K562 (cell line): ENCODE results near the gene ARHGAP18. TPM values are rescaled to one million over a fixed set of nuclear protein-coding genes. Genes with fewer than 3 reads are reported as not detected.
A peak's percentile ranks its signal among the peaks of the same experiment; 100 is the strongest.

ENCODE experiments used
- ATAC-seq: fragments of 200-7000 bp; cut with Tn5 transposase; 3 replicates; pipeline ENCODE4 v1.9.1; 2020; ENCODE audit warnings: moderate library complexity
- BruUV-seq: library from RNA; stranded (reverse); fragments of 400-500 nt; replicated peaks from 2 replicates; lab custom pipeline; 2021; lab: Mats Ljungman, UMichigan
- CTCF ChIA-PET: fragments of 300-600 bp; formaldehyde crosslinking; extraction: SDS; loops from one replicate; lab custom pipeline; 2021; ENCODE audit warnings: low intra/inter-chr PET ratio; lab: Yijun Ruan, JAX
- POLR2A ChIA-PET: fragments of 300-600, 350-650 bp; sonication (Branson Sonifier 250); formaldehyde crosslinking; extraction: SDS; loops from one replicate; lab custom pipeline; 2021; ENCODE audit warnings: antibody characterized with exemption, inconsistent platforms; lab: Yijun Ruan, JAX
- DNase-seq, 4 experiments: peaks; one replicate each; pipeline versions ENCODE4 v3.0.0 to v3.0.0-alpha.2; 2011 to 2018; ENCODE audit warnings: low spot score in 3 of 4, mixed read lengths in 3 of 4; ENCODE audit errors: extremely low read depth in 1 of 4
- FAIRE-seq: peaks from 2 replicates; lab custom pipeline; 2011; peaks lifted over from hg19 to GRCh38; lab: Jason Lieb, UNC
- H2AFZ ChIP-seq: 2 replicates; pipeline ENCODE4 v1.6.0; 2011; ENCODE audit warnings: low read depth, low read length, control low read depth, inconsistent platforms
- H3K27ac ChIP-seq: fragments of 200-600 bp; 3 replicates; pipeline ENCODE4 v1.8.0; 2011; ENCODE audit warnings: low read depth, mild to moderate bottlenecking, control low read depth, inconsistent platforms, low read length, moderate library complexity, mixed read lengths; ENCODE audit errors: extremely low read depth
- H3K27me3 ChIP-seq, 2 experiments: fragments of 300-600 bp in 1 of 2; 2 replicates in 1 of 2; 3 replicates in 1 of 2; pipeline versions ENCODE4 v1.6.0 to v1.8.0; 2011; ENCODE audit warnings: inconsistent platforms in 2 of 2, low read length in 2 of 2, mild to moderate bottlenecking in 1 of 2, mixed read lengths in 1 of 2, moderate library complexity in 1 of 2; ENCODE audit not compliant: control insufficient read depth in 2 of 2, insufficient read depth in 2 of 2
- H3K36me3 ChIP-seq: fragments of 300-600 bp; 3 replicates; pipeline ENCODE4 v1.8.0; 2011; ENCODE audit warnings: mild to moderate bottlenecking, low read length, inconsistent platforms; ENCODE audit not compliant: control insufficient read depth, insufficient read depth
- H3K4me1 ChIP-seq, 2 experiments: fragments of 200-600 bp in 1 of 2; replicated peaks in 1 of 2; 2 replicates in 1 of 2; 3 replicates in 1 of 2; pipeline versions ENCODE4 v1.5.1 to v1.8.0; 2011; ENCODE audit warnings: inconsistent platforms in 2 of 2, low read length in 2 of 2, mild to moderate bottlenecking in 1 of 2, mixed read lengths in 1 of 2, moderate library complexity in 1 of 2; ENCODE audit not compliant: control insufficient read depth in 2 of 2, insufficient read depth in 2 of 2
- H3K4me2 ChIP-seq: 2 replicates; pipeline ENCODE4 v1.6.1; 2011; ENCODE audit warnings: low read length, control low read depth, inconsistent platforms, mixed read lengths; ENCODE audit not compliant: insufficient read depth
- H3K4me3 ChIP-seq: fragments of 200-600 bp; sonication (generic), shearing (Covaris generic); 2 replicates; pipeline ENCODE4 v1.5.1; 2016; ENCODE audit warnings: control low read depth, inconsistent platforms
- H3K79me2 ChIP-seq: fragments of 200-600 bp; 3 replicates; pipeline ENCODE4 v1.8.0; 2011; ENCODE audit warnings: low read length, inconsistent platforms; ENCODE audit not compliant: control insufficient read depth, insufficient read depth
- H3K9ac ChIP-seq, 2 experiments: 2 replicates each; pipeline versions ENCODE4 v1.6.0 to v1.6.1; 2011; ENCODE audit warnings: low read depth in 2 of 2, low read length in 2 of 2, control low read depth in 1 of 2, inconsistent platforms in 1 of 2, mild to moderate bottlenecking in 1 of 2, mixed read lengths in 1 of 2; ENCODE audit not compliant: insufficient read depth in 1 of 2
- H3K9me1 ChIP-seq: one replicate; pipeline ENCODE4 v1.6.0; 2011; ENCODE audit warnings: inconsistent platforms, mild to moderate bottlenecking, low read length, moderate library complexity; ENCODE audit not compliant: control insufficient read depth, insufficient read depth
- H3K9me3 ChIP-seq: replicated peaks from 2 replicates; pipeline ENCODE4 v1.5.1; 2011; ENCODE audit warnings: low read depth, low read length, inconsistent platforms; ENCODE audit not compliant: control insufficient read depth, insufficient read depth
- H4K20me1 ChIP-seq: replicated peaks from 2 replicates; pipeline ENCODE4 v1.6.1; 2011; ENCODE audit warnings: low read length, inconsistent platforms, mixed read lengths; ENCODE audit not compliant: control insufficient read depth, insufficient read depth
- ARID1B ChIP-seq: fragments of 450-650 bp; IDR thresholded peaks from 2 replicates; pipeline ENCODE4 v1.6.1; 2016; ENCODE audit warnings: antibody characterized with exemption, mild to moderate bottlenecking, inconsistent platforms
- GTF2E2 ChIP-seq: fragments of 200-800 bp; sonication (Bioruptor generic); IDR thresholded peaks from 2 replicates; pipeline ENCODE4 v1.6.1; 2016; ENCODE audit warnings: missing genetic modification characterization, missing compliant biosample characterization
- HSF4 ChIP-seq: fragments of 250-450 bp; sonication (Bioruptor Pico); IDR thresholded peaks from 2 replicates; pipeline ENCODE4 v2.1.2; 2022; ENCODE audit warnings: mild to moderate bottlenecking, moderate library complexity, borderline replicate concordance
- MEIS2 ChIP-seq: fragments of 450-650 bp; IDR thresholded peaks from 2 replicates; pipeline ENCODE4 v1.6.1; 2014; ENCODE audit warnings: mild to moderate bottlenecking; ENCODE audit not compliant: partially characterized antibody
- NCOR1 ChIP-seq: fragments of 450-650 bp; IDR thresholded peaks from 2 replicates; pipeline ENCODE4 v1.6.1; 2016; ENCODE audit warnings: mild to moderate bottlenecking, moderate library complexity
- PBX2 ChIP-seq, 2 experiments: IDR thresholded peaks in 1 of 2; conservative IDR thresholded peaks in 1 of 2; 2 replicates each; pipeline ENCODE4 v1.6.1; 2016; ENCODE audit warnings: low read depth in 2 of 2, mild to moderate bottlenecking in 1 of 2, missing compliant biosample characterization in 1 of 2, missing genetic modification characterization in 1 of 2, moderate library complexity in 1 of 2
- PTBP1 ChIP-seq: fragments of 200-400 bp; formaldehyde crosslinking; IDR thresholded peaks from 2 replicates; pipeline ENCODE4 v1.6.1; 2017; ENCODE audit warnings: low read depth, low read length
- RFX7 ChIP-seq: fragments of 250-450 bp; sonication (Bioruptor Pico); IDR thresholded peaks from 2 replicates; pipeline ENCODE4 v1.5.1; 2021; ENCODE audit warnings: mild to moderate bottlenecking
- SMAD4 ChIP-seq: fragments of 250-450 bp; sonication (Bioruptor Pico); conservative IDR thresholded peaks from 2 replicates; pipeline ENCODE4 v1.8.0; 2021; ENCODE audit warnings: inconsistent platforms, mild to moderate bottlenecking, moderate library complexity
- TOE1 ChIP-seq, 2 experiments: fragments of 450-650 bp in 1 of 2; sonication (generic) in 1 of 2; formaldehyde crosslinking in 1 of 2; IDR thresholded peaks; 2 replicates each; pipeline versions ENCODE4 v1.7.1 to v1.8.0; 2016 to 2022; ENCODE audit warnings: borderline replicate concordance in 2 of 2, mild to moderate bottlenecking in 2 of 2, antibody characterized with exemption in 1 of 2, inconsistent platforms in 1 of 2, low read depth in 1 of 2, missing genetic modification reagents in 1 of 2, moderate library complexity in 1 of 2
- ZNF586 ChIP-seq: fragments of 450-650 bp; formaldehyde crosslinking; conservative IDR thresholded peaks from 2 replicates; pipeline ENCODE4 v1.4.0; 2020; ENCODE audit warnings: mild to moderate bottlenecking, moderate library complexity
- ZNF764 ChIP-seq: fragments of 250-450 bp; sonication (Bioruptor Pico); IDR thresholded peaks from 2 replicates; pipeline ENCODE4 v1.4.0; 2020; ENCODE audit warnings: low read depth, mild to moderate bottlenecking, moderate library complexity
- whole genome bisulfite sequencing: fragments of 100-300 bp; shearing (Covaris generic); methylation state at CpG from one replicate; pipeline ENCODE4 v1.1.6; 2016; ENCODE audit warnings: low coverage, mixed read lengths; ENCODE audit not compliant: insufficient coverage; ENCODE audit errors: missing lambda C conversion rate; 5-methylcytosine and 5-hydroxymethylcytosine counted together
- in situ Hi-C: fragments of 300-500 bp; cut with MboI; formaldehyde crosslinking; loops from 4 replicates; pipeline ENCODE4 v1.15.0; 2018; ENCODE audit warnings: inconsistent platforms, mixed read lengths
- intact Hi-C: fragments of 100-400 bp; cut with micrococcal nuclease; formaldehyde crosslinking; loops from 2 replicates; pipeline ENCODE4 v1.14.2; 2022
- polyA plus RNA-seq, 8 experiments: library from polyadenylated mRNA; depleted of rRNA in 4 of 8; stranded (reverse) in 5 of 8; unstranded in 3 of 8; fragments of >200 nt; fragmentation: Nextera tagmentation in 2 of 8; fragmentation: Illumina TruSeq in 1 of 8; extraction: Ambion mirVana in 2 of 8; extraction: Trizol in 1 of 8; gene quantifications; 2 replicates each; pipeline versions ENCODE4 v1.2.1 to v1.2.3, GENCODE V29; 2011 to 2014; ENCODE audit warnings: inconsistent platforms in 1 of 8, missing spikeins in 1 of 8
- total RNA-seq, 7 experiments: library from RNA; depleted of rRNA in 6 of 7; stranded (reverse); fragments of >200 nt in 6 of 7; fragmentation: Illumina TruSeq in 2 of 7; extraction: Trizol in 2 of 7; gene quantifications; 2 replicates each; pipeline versions ENCODE4 v1.2.1 to v1.2.3, GENCODE V29; 2011 to 2021; ENCODE audit warnings: low replicate concordance in 1 of 7

Gene ARHGAP18
- total and polyA plus RNA-seq, 9 of the 15 experiments (the other 6 are each of a cell fraction or from before 2014, with no cell fraction given), result 13.3 to 29.7 (median 21.1) TPM

- DNase-seq (no peak), ATAC-seq (no peak), FAIRE-seq (no peak)
- intact Hi-C loops, result loop anchor here (2.0 to 5.0 kb wide), 3 partner anchors 42 to 290 kb away; no protein-coding TSS in a partner anchor
- in situ Hi-C loops, result no loop called here
- Histone ChIP-seq H3K36me3 (no peaks in the 10 kb centered on the region), H3K9me1 (no peaks in the 10 kb centered on the region), H3K4me3 (no peak overlapping the region), H3K4me2 (no peak overlapping the region; the same call in 1 of the 2 replicates), H3K4me1 (peaks cover 10 to 26% of the 10 kb centered on the region in 2 experiments; a peak in 4 of 5 replicates), H2AFZ (peak overlapping the region; percentile 99; the same call in 1 of the 2 replicates), H3K79me2 (no peaks in the 10 kb centered on the region), H3K27me3 (no peaks in the 10 kb centered on the region), H3K9ac (no peak overlapping the region), H3K9me3 (no peaks in the 10 kb centered on the region), H3K27ac (no peak overlapping the region), H4K20me1 (no peaks in the 10 kb centered on the region)
- 75% methylated on average over 4 of the region's 4 CpGs for WGBS
- no TSS peak for BruUV-seq
- POLR2A ChIA-PET, result no interaction called here
- no peak for TF ChIP-seq RFX7
- CTCF ChIA-PET, result interaction anchor here (1.4 to 3.2 kb wide), 2 partner anchors 134 to 135 kb away, joined by 7 to 27 read pairs; no protein-coding TSS in a partner anchor
Observed at GRCh38 chr6:129732542-129732941, 22.6 kb upstream of the ARHGAP18 start.

- no peaks in the 10 kb centered on the region for H3K9me1 ChIP-seq
- H3K4me1 ChIP-seq, result peaks cover 10 to 26% of the 10 kb centered on the region in 2 experiments; a peak in 4 of 5 replicates
- intact Hi-C loops, result loop anchor here (2.0 to 5.0 kb wide), 3 partner anchors 43 to 290 kb away; no protein-coding TSS in a partner anchor
- no peak overlapping the region for H3K9ac ChIP-seq
- FAIRE-seq, result peak; percentile 81
- peak overlapping the region; percentile 99 for H2AFZ ChIP-seq
- no peaks in the 10 kb centered on the region for H3K79me2 ChIP-seq
- DNase-seq, result peak in 3 of 4 experiments; percentile 19 to 75 (median 51)
- H3K4me3 ChIP-seq, result no peak overlapping the region
- ATAC-seq, result peak; percentile 82
- BruUV-seq, result no TSS peak
- peak overlapping the region; percentile 49 for H3K4me2 ChIP-seq
- H3K36me3 ChIP-seq, result no peaks in the 10 kb centered on the region
- POLR2A ChIA-PET, result interaction anchor here (0.8 to 1.3 kb wide), 3 partner anchors 17 to 81 kb away, joined by 3 read pairs; no protein-coding TSS in a partner anchor
- H4K20me1 ChIP-seq, result no peaks in the 10 kb centered on the region
- H3K27me3 ChIP-seq, result no peaks in the 10 kb centered on the region
- no peaks in the 10 kb centered on the region for H3K9me3 ChIP-seq
- peak overlapping the region; percentile 79; the same call in 1 of the 3 replicates for H3K27ac ChIP-seq
- in situ Hi-C loops, result no loop called here
- 9% methylated on average over 2 of the region's 2 CpGs for WGBS
- CTCF ChIA-PET, result interaction anchor here (3.2 kb wide), 1 partner anchor 133 kb away, joined by 27 read pairs; no protein-coding TSS in a partner anchor
- TF ChIP-seq ARID1B, result peak; percentile 69
- no peak for TF ChIP-seq TOE1 (IDR thresholded peaks at IDR 0.05; ENCODE audit: borderline replicate concordance)
- no peak for TF ChIP-seq TOE1 (CRISPR knock-in tag; IDR thresholded peaks at IDR 0.05; ENCODE audit: borderline replicate concordance, low read depth)
- no peak for TF ChIP-seq ZNF764 (CRISPR knock-in tag)
- peak; percentile 40; the same call in 1 of the 2 replicates for TF ChIP-seq GTF2E2 (tag)
- TF ChIP-seq PBX2 (CRISPR knock-in tag; IDR thresholded peaks at IDR 0.05; ENCODE audit: low read depth), result no peak
- peak; percentile 79 for TF ChIP-seq PBX2 (tag; conservative IDR thresholded peaks at IDR 0.05; ENCODE audit: low read depth)
- peak; percentile 89 for TF ChIP-seq MEIS2
- no peak for TF ChIP-seq HSF4 (CRISPR knock-in tag)
- TF ChIP-seq NCOR1, result peak; percentile 35; the same call in 1 of the 2 replicates
- TF ChIP-seq ZNF586 (CRISPR knock-in tag), result no peak
- TF ChIP-seq PTBP1, result no peak
- 0 out of 2 replicates have a peak, but pooled peaks have one; percentile 28 for TF ChIP-seq SMAD4 (CRISPR knock-in tag)
Observed at GRCh38 chr6:129732034-129732433, 22.1 kb upstream of the ARHGAP18 start.
